K562 (cell line): ENCODE measurements around the gene TUBB1. TPM values are rescaled to one million over a fixed set of nuclear protein-coding genes. Genes with fewer than 3 reads are reported as not detected.

Experiments
- ATAC-seq: fragments of 200-7000 bp; cut with Tn5 transposase; 3 replicates; pipeline ENCODE4 v1.9.1; 2020; ENCODE audit warnings: moderate library complexity
- BruUV-seq: library from RNA; stranded (reverse); fragments of 400-500 nt; replicated peaks from 2 replicates; lab custom pipeline; 2021; lab: Mats Ljungman, UMichigan
- CTCF ChIA-PET: fragments of 300-600 bp; formaldehyde crosslinking; extraction: SDS; loops from one replicate; lab custom pipeline; 2021; ENCODE audit warnings: low intra/inter-chr PET ratio; lab: Yijun Ruan, JAX
- POLR2A ChIA-PET: fragments of 300-600, 350-650 bp; sonication (Branson Sonifier 250); formaldehyde crosslinking; extraction: SDS; loops from one replicate; lab custom pipeline; 2021; ENCODE audit warnings: antibody characterized with exemption, inconsistent platforms; lab: Yijun Ruan, JAX
- DNase-seq, 4 experiments: peaks; one replicate each; pipeline versions ENCODE4 v3.0.0 to v3.0.0-alpha.2; 2011 to 2018; ENCODE audit warnings: low spot score in 3 of 4, mixed read lengths in 3 of 4; ENCODE audit errors: extremely low read depth in 1 of 4
- FAIRE-seq: peaks from 2 replicates; lab custom pipeline; 2011; peaks lifted over from hg19 to GRCh38; lab: Jason Lieb, UNC
- H2AFZ ChIP-seq: 2 replicates; pipeline ENCODE4 v1.6.0; 2011; ENCODE audit warnings: low read depth, low read length, control low read depth, inconsistent platforms
- H3K27ac ChIP-seq: fragments of 200-600 bp; 3 replicates; pipeline ENCODE4 v1.8.0; 2011; ENCODE audit warnings: low read depth, mild to moderate bottlenecking, control low read depth, inconsistent platforms, low read length, moderate library complexity, mixed read lengths; ENCODE audit errors: extremely low read depth
- H3K27me3 ChIP-seq, 2 experiments: fragments of 300-600 bp in 1 of 2; 2 replicates in 1 of 2; 3 replicates in 1 of 2; pipeline versions ENCODE4 v1.6.0 to v1.8.0; 2011; ENCODE audit warnings: inconsistent platforms in 2 of 2, low read length in 2 of 2, mild to moderate bottlenecking in 1 of 2, mixed read lengths in 1 of 2, moderate library complexity in 1 of 2; ENCODE audit not compliant: control insufficient read depth in 2 of 2, insufficient read depth in 2 of 2
- H3K36me3 ChIP-seq: fragments of 300-600 bp; 3 replicates; pipeline ENCODE4 v1.8.0; 2011; ENCODE audit warnings: mild to moderate bottlenecking, low read length, inconsistent platforms; ENCODE audit not compliant: control insufficient read depth, insufficient read depth
- H3K4me1 ChIP-seq, 2 experiments: fragments of 200-600 bp in 1 of 2; replicated peaks in 1 of 2; 2 replicates in 1 of 2; 3 replicates in 1 of 2; pipeline versions ENCODE4 v1.5.1 to v1.8.0; 2011; ENCODE audit warnings: inconsistent platforms in 2 of 2, low read length in 2 of 2, mild to moderate bottlenecking in 1 of 2, mixed read lengths in 1 of 2, moderate library complexity in 1 of 2; ENCODE audit not compliant: control insufficient read depth in 2 of 2, insufficient read depth in 2 of 2
- H3K4me2 ChIP-seq: 2 replicates; pipeline ENCODE4 v1.6.1; 2011; ENCODE audit warnings: low read length, control low read depth, inconsistent platforms, mixed read lengths; ENCODE audit not compliant: insufficient read depth
- H3K4me3 ChIP-seq: fragments of 200-600 bp; sonication (generic), shearing (Covaris generic); 2 replicates; pipeline ENCODE4 v1.5.1; 2016; ENCODE audit warnings: control low read depth, inconsistent platforms
- H3K79me2 ChIP-seq: fragments of 200-600 bp; 3 replicates; pipeline ENCODE4 v1.8.0; 2011; ENCODE audit warnings: low read length, inconsistent platforms; ENCODE audit not compliant: control insufficient read depth, insufficient read depth
- H3K9ac ChIP-seq, 2 experiments: 2 replicates each; pipeline versions ENCODE4 v1.6.0 to v1.6.1; 2011; ENCODE audit warnings: low read depth in 2 of 2, low read length in 2 of 2, control low read depth in 1 of 2, inconsistent platforms in 1 of 2, mild to moderate bottlenecking in 1 of 2, mixed read lengths in 1 of 2; ENCODE audit not compliant: insufficient read depth in 1 of 2
- H3K9me1 ChIP-seq: one replicate; pipeline ENCODE4 v1.6.0; 2011; ENCODE audit warnings: inconsistent platforms, mild to moderate bottlenecking, low read length, moderate library complexity; ENCODE audit not compliant: control insufficient read depth, insufficient read depth
- H3K9me3 ChIP-seq: replicated peaks from 2 replicates; pipeline ENCODE4 v1.5.1; 2011; ENCODE audit warnings: low read depth, low read length, inconsistent platforms; ENCODE audit not compliant: control insufficient read depth, insufficient read depth
- H4K20me1 ChIP-seq: replicated peaks from 2 replicates; pipeline ENCODE4 v1.6.1; 2011; ENCODE audit warnings: low read length, inconsistent platforms, mixed read lengths; ENCODE audit not compliant: control insufficient read depth, insufficient read depth
- POLR2AphosphoS5 ChIP-seq: IDR thresholded peaks from 2 replicates; pipeline ENCODE4 v1.6.1; 2011; ENCODE audit warnings: mild to moderate bottlenecking, low read depth, low read length, moderate library complexity; ENCODE audit not compliant: control insufficient read depth, insufficient read depth
- WGBS: fragments of 100-300 bp; shearing (Covaris generic); methylation state at CpG from one replicate; pipeline ENCODE4 v1.1.6; 2016; ENCODE audit warnings: low coverage, mixed read lengths; ENCODE audit not compliant: insufficient coverage; ENCODE audit errors: missing lambda C conversion rate; 5-methylcytosine and 5-hydroxymethylcytosine counted together
- in situ Hi-C: fragments of 300-500 bp; cut with MboI; formaldehyde crosslinking; loops from 4 replicates; pipeline ENCODE4 v1.15.0; 2018; ENCODE audit warnings: inconsistent platforms, mixed read lengths
- intact Hi-C: fragments of 100-400 bp; cut with micrococcal nuclease; formaldehyde crosslinking; loops from 2 replicates; pipeline ENCODE4 v1.14.2; 2022
- polyA plus RNA-seq, 8 experiments: library from polyadenylated mRNA; depleted of rRNA in 4 of 8; stranded (reverse) in 5 of 8; unstranded in 3 of 8; fragments of >200 nt; fragmentation: Nextera tagmentation in 2 of 8; fragmentation: Illumina TruSeq in 1 of 8; extraction: Ambion mirVana in 2 of 8; extraction: Trizol in 1 of 8; gene quantifications; 2 replicates each; pipeline versions ENCODE4 v1.2.1 to v1.2.3, GENCODE V29; 2011 to 2014; ENCODE audit warnings: inconsistent platforms in 1 of 8, missing spikeins in 1 of 8
- total RNA-seq, 7 experiments: library from RNA; depleted of rRNA in 6 of 7; stranded (reverse); fragments of >200 nt in 6 of 7; fragmentation: Illumina TruSeq in 2 of 7; extraction: Trizol in 2 of 7; gene quantifications; 2 replicates each; pipeline versions ENCODE4 v1.2.1 to v1.2.3, GENCODE V29; 2011 to 2021; ENCODE audit warnings: low replicate concordance in 1 of 7
- TF ChIP-seq, protein P1 (sequence below): fragments of 250-450 bp; sonication (Bioruptor Pico); IDR thresholded peaks from 2 replicates; pipeline ENCODE4 v1.4.0; 2020; ENCODE audit warnings: mild to moderate bottlenecking

Gene TUBB1
- total and polyA plus RNA-seq, 9 of the 15 experiments (the other 6 are each of a cell fraction or from before 2014, with no cell fraction given): 1.5 to 3.9 (median 2.4) TPM

DNA sequence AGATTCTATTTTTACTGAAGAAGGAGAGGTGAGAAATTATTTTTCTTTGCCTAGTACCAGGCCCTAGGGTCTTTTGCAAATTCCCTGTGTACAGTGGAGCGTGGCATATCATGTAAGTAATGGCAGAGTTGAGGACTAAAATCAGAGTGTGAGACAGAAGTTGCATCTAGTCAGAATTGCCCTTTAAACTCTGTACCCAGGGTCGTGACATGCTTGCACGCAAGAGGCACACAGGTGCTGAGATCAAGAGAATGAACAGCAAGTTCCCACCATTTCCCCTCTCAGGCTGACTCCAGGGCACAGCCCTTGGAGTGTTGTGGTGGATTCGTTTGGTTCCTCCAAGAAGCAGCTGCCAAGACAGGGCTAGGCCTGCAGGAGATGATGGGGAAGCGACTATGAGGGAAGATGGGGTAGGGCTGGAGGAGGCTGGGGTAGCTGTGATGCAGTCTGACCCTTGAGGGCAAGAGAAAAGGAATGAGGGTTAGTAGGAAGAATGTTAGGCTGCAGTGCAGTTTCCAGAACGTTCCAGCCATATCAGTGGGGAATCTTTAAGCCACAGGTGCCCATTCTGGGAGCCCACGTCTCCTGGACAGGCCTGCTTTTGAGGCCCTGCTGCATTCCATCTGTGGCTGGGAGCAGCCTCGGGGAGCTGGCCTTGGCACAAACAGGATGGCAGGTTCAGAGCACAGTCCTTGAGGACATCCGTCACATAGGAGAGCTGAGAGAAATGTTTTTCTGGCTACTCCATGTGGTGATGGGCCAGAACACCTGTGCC lies 31.3 kb upstream of the TUBB1 start:
- Histone ChIP-seq H3K9me1 (no peaks in the 10 kb centered on the region), H3K4me3 (no peak overlapping the region), H3K4me1 (peaks cover 9 to 12% of the 10 kb centered on the region in 2 experiments; a peak in 4 of 5 replicates), H4K20me1 (no peaks in the 10 kb centered on the region; the same call in 1 of the 2 replicates), H3K27me3 (no peaks in the 10 kb centered on the region), H3K9ac (no peak overlapping the region; a peak in 1 of 4 replicates), H3K36me3 (peaks cover 93% of the 10 kb centered on the region), H3K27ac (no peak overlapping the region), H3K4me2 (no peak overlapping the region), H3K9me3 (no peaks in the 10 kb centered on the region), H3K79me2 (peaks cover 47% of the 10 kb centered on the region), H2AFZ (no peak overlapping the region)
- TF ChIP-seq POLR2AphosphoS5: 0 out of 2 replicates have a peak, but pooled peaks have one; percentile 12
- TF ChIP-seq, protein P1, sequence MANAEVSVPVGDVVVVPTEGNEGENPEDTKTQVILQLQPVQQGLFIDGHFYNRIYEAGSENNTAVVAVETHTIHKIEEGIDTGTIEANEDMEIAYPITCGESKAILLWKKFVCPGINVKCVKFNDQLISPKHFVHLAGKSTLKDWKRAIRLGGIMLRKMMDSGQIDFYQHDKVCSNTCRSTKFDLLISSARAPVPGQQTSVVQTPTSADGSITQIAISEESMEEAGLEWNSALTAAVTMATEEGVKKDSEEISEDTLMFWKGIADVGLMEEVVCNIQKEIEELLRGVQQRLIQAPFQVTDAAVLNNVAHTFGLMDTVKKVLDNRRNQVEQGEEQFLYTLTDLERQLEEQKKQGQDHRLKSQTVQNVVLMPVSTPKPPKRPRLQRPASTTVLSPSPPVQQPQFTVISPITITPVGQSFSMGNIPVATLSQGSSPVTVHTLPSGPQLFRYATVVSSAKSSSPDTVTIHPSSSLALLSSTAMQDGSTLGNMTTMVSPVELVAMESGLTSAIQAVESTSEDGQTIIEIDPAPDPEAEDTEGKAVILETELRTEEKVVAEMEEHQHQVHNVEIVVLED (CRISPR knock-in tag): no peak
- no peak for DNase-seq
- intact Hi-C loops: no loop called here
- ChIA-PET POLR2A (interaction anchor here (0.6 to 1.0 kb wide), 4 partner anchors 10 to 943 kb away, joined by 3 to 4 read pairs (median 3); no protein-coding TSS in a partner anchor), CTCF (no interaction called here)
- in situ Hi-C loops: no loop called here
- FAIRE-seq: no peak
- 90% methylated on average over 9 of the region's 9 CpGs for WGBS
- ATAC-seq: no peak
- BruUV-seq: no TSS peak
